NCI-H1092 (cell line): ENCODE results near the gene TP53AIP1.

Experiments
- DNase-seq: peaks from one replicate; lab custom pipeline; 2025; lab: John Stamatoyannopoulos, UW

The TP53AIP1 gene

DNA sequence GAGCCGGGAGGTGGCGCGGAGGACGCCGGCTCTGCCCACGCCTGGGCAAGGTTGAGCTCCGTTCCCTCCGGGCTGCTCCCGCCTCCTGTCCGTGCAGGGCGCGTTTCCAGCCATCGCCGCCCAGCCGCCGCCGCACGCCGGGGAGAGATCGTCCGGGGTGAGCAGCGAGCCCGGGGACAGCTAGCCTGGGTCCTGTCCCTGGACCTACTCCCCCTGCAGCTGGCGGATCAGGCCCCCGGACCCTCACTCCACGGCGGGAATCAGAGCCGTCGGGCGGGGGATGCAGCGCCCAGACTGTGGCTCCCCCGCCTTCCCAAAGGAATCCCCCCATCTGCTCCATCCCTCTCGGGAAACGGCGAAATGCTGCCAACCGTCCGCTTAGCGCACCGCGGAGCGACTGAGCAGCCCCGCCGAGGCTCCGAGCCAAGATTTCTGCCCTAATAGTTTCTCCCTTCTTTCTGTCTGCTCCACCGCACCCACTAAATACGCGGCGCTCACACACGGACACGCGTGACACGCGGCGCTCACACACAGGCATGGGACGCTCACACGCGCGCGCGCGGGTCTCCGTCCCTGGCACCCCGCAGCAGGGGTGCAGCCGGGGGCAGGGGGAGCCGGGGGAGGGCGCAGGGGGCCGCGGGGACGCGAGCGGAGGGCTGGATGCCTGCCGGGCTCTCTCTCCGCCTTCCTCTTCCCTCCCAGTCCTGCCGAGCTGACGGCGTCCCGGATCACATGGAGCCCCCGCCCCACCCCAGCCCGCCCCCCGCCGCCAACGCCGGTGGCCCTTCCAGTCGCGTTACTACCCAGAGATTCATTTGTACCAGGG is 51.9 kb downstream of the TP53AIP1 start, which contains the start of gene KCNJ5:
TSS of gene KCNJ5 (plus strand) at position 814 of the 826 bp plus-strand sequence. CDS start 19,918 bp downstream, outside the sequence.
- DNase-seq: peak; percentile 57

DNA sequence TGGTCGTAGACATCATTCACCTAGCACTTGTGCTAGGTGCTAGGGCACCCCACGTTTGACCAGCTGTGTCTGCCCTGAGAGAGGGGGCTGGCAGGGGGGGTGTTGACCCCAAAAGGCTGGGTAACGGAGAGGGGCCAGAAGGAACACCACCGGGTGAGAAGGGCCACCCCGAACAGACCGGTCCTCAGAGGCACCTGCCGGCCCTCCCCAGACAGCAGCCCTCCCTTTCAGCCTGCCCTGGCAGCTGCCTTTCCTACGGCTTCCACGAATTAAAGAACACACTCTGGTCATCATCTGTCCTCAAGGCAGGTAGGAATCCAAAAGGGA is 52.5 kb downstream of the TP53AIP1 start:
- DNase-seq: no peak

DNA sequence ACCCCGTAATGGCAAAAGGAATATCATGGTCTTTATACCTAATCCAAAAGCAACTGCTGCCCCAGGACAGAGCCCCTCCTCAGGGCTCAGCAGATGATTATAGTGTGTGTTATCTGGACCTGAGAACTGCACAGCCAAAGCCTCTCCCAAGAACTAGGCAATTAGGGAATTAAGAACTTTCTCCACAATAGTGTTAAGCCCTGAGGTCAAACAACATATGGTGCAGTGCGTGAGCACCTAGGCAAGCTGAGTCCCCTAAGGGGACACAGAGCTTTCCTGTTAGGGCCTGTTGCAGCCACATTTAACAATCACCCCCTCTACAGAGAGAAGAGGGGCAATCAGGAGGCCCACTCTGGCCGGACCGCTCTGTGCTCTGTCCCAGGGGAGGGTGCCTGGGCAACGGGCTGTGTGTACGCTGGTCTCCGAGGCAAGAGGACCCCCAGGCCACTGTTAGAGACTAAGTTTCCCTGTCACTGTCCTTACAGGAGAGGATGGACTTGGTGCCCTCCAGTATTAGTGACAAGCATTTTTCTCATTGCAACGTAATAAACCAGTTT is 52.9 kb downstream of the TP53AIP1 start:
- DNase-seq: no peak

DNA sequence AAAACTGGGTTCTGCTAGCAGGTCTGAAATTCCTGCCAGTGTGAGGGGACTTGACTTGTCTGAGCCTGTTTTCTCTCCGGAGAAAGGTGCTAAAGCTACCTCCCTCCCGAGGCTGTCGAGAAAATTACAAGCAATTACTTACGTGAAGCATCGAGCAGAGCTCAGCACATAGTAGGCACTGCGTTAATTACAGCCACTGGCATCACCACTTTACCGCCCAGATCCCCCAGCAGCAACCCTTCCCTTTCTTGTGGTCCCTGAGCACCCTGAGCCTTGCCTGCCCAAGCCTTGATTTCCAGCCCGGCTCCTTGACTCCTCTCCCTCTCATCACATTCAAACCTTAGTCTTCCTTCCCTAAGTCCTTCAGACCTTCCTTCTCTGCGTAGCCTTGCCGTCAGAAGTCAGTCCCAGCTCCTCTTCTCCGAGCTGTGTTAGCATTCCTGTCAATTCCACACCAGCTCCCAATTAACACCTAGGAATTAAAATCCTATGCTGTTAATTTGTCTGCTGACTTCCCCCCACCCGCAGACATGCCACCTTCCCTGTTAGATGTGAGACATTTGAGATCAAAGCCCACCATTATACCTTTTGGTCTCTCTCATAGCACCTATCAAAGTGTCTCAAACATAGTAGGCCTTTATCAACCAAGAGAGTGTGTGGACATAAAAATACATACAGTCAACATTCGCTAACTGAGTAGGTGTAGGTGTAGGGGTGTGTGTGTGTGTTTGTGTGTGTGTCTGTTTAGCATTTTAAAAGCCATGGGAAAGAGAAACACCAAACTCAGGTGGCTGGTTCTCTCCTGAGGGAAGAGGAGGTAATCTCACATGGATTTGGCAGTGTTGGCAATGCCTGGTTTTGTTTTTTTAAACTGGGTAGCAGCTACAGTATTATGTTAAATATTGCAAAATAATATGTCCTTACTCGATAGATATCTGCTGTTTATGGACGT is 54.4 kb downstream of the TP53AIP1 start:
- DNase-seq: no peak

DNA sequence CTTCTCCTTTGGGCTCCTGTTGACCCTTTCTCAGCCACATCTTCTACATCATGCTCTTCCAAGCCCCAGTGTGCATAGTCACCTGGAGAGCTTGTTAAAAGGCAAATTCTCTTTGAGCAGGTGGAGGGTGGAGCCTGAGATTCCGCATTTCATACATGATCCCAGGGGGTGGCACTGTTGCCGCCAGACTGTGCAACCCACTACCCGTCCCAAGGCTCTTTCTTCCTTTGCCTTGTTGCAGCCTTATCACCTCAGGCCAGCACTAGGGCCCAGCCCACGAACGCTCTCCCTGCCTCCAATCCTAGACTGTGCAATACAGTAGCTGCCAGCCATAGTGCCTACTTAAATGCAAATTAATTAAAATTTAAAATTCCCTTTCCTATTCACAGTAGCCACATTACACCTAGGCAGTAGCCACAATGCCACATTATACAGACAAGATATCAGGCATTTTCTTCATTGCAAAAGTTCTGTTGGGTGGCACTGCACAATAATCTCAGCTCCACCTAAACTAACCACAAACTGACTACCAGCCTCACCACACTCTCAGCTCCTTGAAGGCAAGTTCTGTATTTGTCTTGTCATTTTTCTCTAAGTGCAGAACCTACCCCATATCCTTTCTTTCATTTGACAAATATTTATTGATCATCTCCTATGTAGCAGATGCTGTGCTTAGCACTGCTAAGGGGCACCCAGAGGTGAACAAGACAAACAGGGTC is 56.1 kb downstream of the TP53AIP1 start:
- DNase-seq: no peak
